ENCODE results near the gene BLMH.

The BLMH gene

GRCh38 chr17:30308406-30308805, 16.7 kb upstream of the BLMH start:
- no peaks in the 10 kb centered on the region for H3K27me3 ChIP-seq
- H3K9me3 ChIP-seq = no peaks in the 10 kb centered on the region
- TF ChIP-seq, protein P1, sequence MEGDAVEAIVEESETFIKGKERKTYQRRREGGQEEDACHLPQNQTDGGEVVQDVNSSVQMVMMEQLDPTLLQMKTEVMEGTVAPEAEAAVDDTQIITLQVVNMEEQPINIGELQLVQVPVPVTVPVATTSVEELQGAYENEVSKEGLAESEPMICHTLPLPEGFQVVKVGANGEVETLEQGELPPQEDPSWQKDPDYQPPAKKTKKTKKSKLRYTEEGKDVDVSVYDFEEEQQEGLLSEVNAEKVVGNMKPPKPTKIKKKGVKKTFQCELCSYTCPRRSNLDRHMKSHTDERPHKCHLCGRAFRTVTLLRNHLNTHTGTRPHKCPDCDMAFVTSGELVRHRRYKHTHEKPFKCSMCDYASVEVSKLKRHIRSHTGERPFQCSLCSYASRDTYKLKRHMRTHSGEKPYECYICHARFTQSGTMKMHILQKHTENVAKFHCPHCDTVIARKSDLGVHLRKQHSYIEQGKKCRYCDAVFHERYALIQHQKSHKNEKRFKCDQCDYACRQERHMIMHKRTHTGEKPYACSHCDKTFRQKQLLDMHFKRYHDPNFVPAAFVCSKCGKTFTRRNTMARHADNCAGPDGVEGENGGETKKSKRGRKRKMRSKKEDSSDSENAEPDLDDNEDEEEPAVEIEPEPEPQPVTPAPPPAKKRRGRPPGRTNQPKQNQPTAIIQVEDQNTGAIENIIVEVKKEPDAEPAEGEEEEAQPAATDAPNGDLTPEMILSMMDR (IDR thresholded peaks at IDR 0.05) = no peak
- no peaks in the 10 kb centered on the region for H3K36me3 ChIP-seq
- no peak overlapping the region for H3K4me3 ChIP-seq (ENCODE audit: low read depth in 1 of 2, low read length in 1 of 2)
- H3K27ac ChIP-seq = no peak overlapping the region
- H3K4me1 ChIP-seq (ENCODE audit: control insufficient read depth in 1 of 2, insufficient read depth in 1 of 2, low read depth in 1 of 2, low read length in 1 of 2) = no peaks in the 10 kb centered on the region

GRCh38 chr17:30304778-30305177, 13.0 kb upstream of the BLMH start:
- H3K27ac ChIP-seq = no peak overlapping the region
- H3K4me3 ChIP-seq (ENCODE audit: low read depth in 1 of 2, low read length in 1 of 2) = no peak overlapping the region
- TF ChIP-seq, protein P1 (IDR thresholded peaks at IDR 0.05) = no peak
- no peaks in the 10 kb centered on the region for H3K36me3 ChIP-seq
- no peaks in the 10 kb centered on the region for H3K9me3 ChIP-seq
- H3K27me3 ChIP-seq = no peaks in the 10 kb centered on the region
- no peaks in the 10 kb centered on the region for H3K4me1 ChIP-seq (ENCODE audit: control insufficient read depth in 1 of 2, insufficient read depth in 1 of 2, low read depth in 1 of 2, low read length in 1 of 2)

- H3K4me3 ChIP-seq (ENCODE audit: low read depth in 1 of 2, low read length in 1 of 2) = no peak overlapping the region
- no peaks in the 10 kb centered on the region for H3K4me1 ChIP-seq (ENCODE audit: control insufficient read depth in 1 of 2, insufficient read depth in 1 of 2, low read depth in 1 of 2, low read length in 1 of 2)
- H3K27ac ChIP-seq = no peak overlapping the region
- H3K9me3 ChIP-seq = no peaks in the 10 kb centered on the region
- TF ChIP-seq, protein P1 (IDR thresholded peaks at IDR 0.05) = no peak
- H3K27me3 ChIP-seq = no peaks in the 10 kb centered on the region
- no peaks in the 10 kb centered on the region for H3K36me3 ChIP-seq
Measured at GRCh38 chr17:30302241-30302640, 10.5 kb upstream of the BLMH start.

GRCh38 chr17:30300818-30301217, 9.1 kb upstream of the BLMH start:
- TF ChIP-seq, protein P1 (IDR thresholded peaks at IDR 0.05) = no peak
- Histone ChIP-seq H3K4me3 (ENCODE audit: low read depth in 1 of 2, low read length in 1 of 2) (no peak overlapping the region), H3K4me1 (ENCODE audit: control insufficient read depth in 1 of 2, insufficient read depth in 1 of 2, low read depth in 1 of 2, low read length in 1 of 2) (no peaks in the 10 kb centered on the region), H3K36me3 (no peaks in the 10 kb centered on the region), H3K27me3 (no peaks in the 10 kb centered on the region), H3K9me3 (no peaks in the 10 kb centered on the region), H3K27ac (no peak overlapping the region)

DNA sequence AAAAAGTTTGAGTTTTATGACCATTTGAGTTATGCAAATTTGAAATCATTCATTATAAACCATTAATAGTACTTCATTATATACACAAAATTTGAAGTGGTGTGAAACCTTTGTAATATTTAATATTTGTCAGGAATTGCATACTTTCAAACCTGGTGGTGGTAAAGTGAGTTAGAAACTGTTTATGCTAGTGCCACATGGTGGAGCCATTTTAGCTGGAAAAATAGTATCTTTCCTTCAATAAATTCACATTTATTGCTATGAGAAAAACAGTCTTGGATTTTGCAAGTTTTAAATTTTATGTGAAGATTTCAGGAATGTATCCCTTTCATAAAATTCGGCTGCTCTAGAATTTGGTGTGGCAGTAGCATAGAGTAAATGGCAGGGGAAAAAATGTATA, 7.3 kb upstream of the BLMH start:
- Histone ChIP-seq H3K36me3 (no peaks in the 10 kb centered on the region), H3K27ac (no peak overlapping the region), H3K4me1 (ENCODE audit: control insufficient read depth in 1 of 2, insufficient read depth in 1 of 2, low read depth in 1 of 2, low read length in 1 of 2) (no peaks in the 10 kb centered on the region), H3K9me3 (no peaks in the 10 kb centered on the region), H3K27me3 (peaks cover 11% of the 10 kb centered on the region), H3K4me3 (ENCODE audit: low read depth in 1 of 2, low read length in 1 of 2) (no peak overlapping the region)
- TF ChIP-seq, protein P1 (IDR thresholded peaks at IDR 0.05) = no peak

- Histone ChIP-seq H3K27me3 (peaks cover 24% of the 10 kb centered on the region), H3K27ac (no peak overlapping the region), H3K4me3 (ENCODE audit: low read depth in 1 of 2, low read length in 1 of 2) (no peak overlapping the region), H3K9me3 (no peaks in the 10 kb centered on the region), H3K36me3 (no peaks in the 10 kb centered on the region), H3K4me1 (ENCODE audit: control insufficient read depth in 1 of 2, insufficient read depth in 1 of 2, low read depth in 1 of 2, low read length in 1 of 2) (no peaks in the 10 kb centered on the region)
- TF ChIP-seq, protein P1 (IDR thresholded peaks at IDR 0.05) = no peak
Measured at GRCh38 chr17:30297715-30298114, 6.0 kb upstream of the BLMH start.
